Measurements from ENCODE around the gene ADGRV1.

- no peak for TF ChIP-seq CTCF (IDR thresholded peaks at IDR 0.05)
- TF ChIP-seq POLR2A (IDR thresholded peaks at IDR 0.05): no peak
Observed at GRCh38 chr5:91059409-91059808, 500.8 kb downstream of the ADGRV1 start.

Data from prostate gland (tissue), 2 donors.